22Rv1 (cell line): ENCODE results near the gene ASCL1.

Experiments
- ZFX ChIP-seq: fragments of 450-650 bp; IDR thresholded peaks from 2 replicates; pipeline ENCODE4 v1.6.1; 2017; ENCODE audit warnings: antibody characterized with exemption, borderline replicate concordance
- TF ChIP-seq, protein P1 (sequence below): fragments of 450-650 bp; IDR thresholded peaks from 2 replicates; pipeline ENCODE4 v1.5.1; 2017; ENCODE audit warnings: mild to moderate bottlenecking

DNA sequence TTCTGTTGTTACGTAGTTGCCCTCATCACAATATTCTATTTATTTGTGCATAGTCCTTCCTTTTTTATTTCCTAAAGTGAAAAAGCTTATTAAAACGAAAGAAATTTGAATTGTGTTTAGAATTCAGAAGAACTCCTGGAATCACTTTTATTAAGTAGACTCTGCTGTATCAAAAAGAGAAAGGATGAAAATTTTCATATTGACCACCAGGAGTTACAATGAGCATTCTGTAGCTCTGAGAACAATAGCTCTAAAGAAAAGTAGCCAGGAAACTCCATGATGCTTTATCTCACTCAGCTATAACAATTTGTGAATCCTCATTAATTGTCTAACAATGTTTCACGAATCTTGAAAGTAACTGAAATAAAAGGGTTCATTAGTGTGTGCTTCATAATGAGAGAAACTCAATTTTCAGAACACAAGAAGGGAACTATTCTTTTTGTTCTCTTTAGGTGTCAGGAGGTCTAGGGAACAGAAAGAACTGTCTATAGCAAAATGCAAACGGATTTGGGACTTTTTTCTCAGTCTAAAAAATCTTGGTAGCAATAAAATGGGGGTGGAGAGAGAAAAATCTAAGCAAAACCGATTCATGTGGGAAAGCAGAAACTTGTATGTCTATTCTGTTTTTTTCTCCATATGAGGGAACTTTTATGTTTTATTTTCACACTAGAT, 19.3 kb downstream of the ASCL1 start:
- TF ChIP-seq, protein P1, sequence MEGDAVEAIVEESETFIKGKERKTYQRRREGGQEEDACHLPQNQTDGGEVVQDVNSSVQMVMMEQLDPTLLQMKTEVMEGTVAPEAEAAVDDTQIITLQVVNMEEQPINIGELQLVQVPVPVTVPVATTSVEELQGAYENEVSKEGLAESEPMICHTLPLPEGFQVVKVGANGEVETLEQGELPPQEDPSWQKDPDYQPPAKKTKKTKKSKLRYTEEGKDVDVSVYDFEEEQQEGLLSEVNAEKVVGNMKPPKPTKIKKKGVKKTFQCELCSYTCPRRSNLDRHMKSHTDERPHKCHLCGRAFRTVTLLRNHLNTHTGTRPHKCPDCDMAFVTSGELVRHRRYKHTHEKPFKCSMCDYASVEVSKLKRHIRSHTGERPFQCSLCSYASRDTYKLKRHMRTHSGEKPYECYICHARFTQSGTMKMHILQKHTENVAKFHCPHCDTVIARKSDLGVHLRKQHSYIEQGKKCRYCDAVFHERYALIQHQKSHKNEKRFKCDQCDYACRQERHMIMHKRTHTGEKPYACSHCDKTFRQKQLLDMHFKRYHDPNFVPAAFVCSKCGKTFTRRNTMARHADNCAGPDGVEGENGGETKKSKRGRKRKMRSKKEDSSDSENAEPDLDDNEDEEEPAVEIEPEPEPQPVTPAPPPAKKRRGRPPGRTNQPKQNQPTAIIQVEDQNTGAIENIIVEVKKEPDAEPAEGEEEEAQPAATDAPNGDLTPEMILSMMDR, result 0 out of 2 replicates have a peak, but pooled peaks have one; percentile 2
- no peak for TF ChIP-seq ZFX
